Endometrium (tissue), 2 donors: ENCODE results near the gene KLRC2.
"Not testable (repeated sequence)": the region's sequence is repeated elsewhere in the genome, so short reads cannot be mapped to it uniquely, and the experiment has no call there.

Experiments used
- FAIRE-seq: peaks from 2 replicates; lab custom pipeline; 2012; peaks lifted over from hg19 to GRCh38; lab: Jason Lieb, UNC
- donor health status: control.
- donor health status: control.

The KLRC2 gene

DNA sequence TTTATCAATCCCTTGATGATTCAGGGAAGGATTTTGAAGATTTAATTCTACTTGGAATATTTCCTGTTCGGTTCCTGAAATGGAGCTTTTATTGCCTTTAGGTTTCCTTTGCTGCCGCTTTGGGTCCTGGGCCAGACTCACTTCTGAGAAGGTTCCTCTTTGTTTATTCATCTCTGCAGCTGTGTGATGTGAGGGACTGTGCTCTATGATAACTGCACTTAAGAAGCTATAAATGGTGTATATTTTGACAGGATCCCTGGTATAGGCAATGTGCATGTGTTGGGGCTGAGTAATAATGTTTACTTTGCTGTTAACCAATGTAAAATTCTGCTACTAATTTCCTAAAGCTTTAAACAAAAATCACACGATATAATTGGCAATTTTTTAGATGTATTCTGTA is at the start of gene KLRC2:
Gene KLRC2 (minus strand): TSS at position 195 of the 400 bp plus-strand sequence. CDS start 24 bp downstream, at position 171.
- FAIRE-seq: not testable (repeated sequence)

DNA sequence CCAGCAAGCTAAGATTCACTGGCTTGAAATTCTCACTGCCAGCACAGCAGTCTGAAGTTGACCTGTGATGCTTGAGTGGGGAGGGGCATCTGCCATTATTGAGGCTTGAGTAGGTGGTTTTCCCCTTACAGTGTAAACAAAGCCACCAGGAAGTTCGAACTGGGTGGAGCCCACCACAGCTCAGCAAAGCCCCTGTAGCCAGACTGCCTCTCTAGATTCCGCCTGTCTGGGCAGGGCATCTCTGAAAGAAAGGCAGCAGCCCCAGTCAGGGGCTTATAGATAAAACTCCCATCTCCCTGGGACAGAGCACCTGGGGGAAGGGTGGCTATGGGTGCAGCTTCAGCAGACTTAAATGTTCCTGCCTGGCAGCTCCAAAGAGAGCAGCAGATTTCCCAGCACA is 46.1 kb upstream of the KLRC2 start:
- not testable (repeated sequence) for FAIRE-seq

DNA sequence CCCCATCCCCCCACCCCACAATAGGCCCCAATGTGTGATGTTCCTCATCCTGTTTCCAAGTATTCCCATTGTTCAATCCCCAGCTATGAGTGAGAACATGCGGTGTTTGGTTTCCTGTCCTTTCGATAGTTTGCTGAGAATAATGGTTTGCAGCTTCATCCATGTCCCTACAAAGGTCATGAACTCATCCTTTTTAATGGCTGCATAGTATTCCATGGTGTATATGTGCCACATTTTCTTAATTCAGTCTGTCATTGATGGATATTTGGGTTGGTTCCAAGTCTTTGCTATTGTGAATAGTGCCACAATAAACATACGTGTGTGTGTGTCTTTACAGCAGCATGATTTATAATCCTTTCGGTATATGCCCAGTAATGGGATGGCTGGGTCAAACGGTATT is 37.0 kb upstream of the KLRC2 start:
- not testable (repeated sequence) for FAIRE-seq

DNA sequence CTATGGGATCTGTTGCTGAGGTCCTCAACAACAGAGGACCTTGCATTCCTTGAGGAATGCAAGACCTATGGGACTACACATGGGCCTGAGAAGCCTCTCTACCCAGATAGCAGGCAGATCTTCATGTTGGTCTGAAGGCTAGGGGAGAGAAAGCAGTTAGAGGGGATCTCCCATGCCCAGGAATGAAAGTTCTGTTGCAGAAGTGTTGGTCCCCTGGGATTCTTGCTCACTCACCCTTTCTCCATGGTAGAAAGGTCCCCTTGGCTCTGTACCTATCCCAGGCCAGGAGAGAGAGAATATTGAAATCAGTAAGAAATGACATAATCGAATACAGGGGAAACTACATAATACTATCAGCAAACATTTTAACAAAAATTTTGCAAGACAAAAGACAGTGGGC is 33.9 kb upstream of the KLRC2 start:
- no peak for FAIRE-seq

DNA sequence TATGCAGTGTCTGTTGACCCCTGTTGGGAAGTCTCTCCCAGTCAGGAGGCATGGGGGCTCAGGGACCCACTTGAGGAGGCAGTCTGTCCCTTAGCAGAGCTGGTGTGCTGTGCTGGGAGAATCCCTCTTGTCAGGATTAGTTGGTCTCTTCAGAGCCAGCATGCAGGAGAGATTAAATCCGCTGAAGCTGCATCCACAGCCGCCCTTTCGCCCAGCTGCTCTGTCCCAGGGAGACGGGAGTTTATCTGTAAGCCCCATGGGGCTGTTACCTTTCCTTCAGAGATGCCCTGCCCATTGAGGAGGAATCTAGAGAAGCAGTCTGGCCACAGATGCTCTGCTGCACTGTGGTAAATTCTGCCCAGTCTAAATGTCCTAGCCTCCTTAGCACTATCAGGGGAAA is 30.5 kb upstream of the KLRC2 start:
- no peak for FAIRE-seq

DNA sequence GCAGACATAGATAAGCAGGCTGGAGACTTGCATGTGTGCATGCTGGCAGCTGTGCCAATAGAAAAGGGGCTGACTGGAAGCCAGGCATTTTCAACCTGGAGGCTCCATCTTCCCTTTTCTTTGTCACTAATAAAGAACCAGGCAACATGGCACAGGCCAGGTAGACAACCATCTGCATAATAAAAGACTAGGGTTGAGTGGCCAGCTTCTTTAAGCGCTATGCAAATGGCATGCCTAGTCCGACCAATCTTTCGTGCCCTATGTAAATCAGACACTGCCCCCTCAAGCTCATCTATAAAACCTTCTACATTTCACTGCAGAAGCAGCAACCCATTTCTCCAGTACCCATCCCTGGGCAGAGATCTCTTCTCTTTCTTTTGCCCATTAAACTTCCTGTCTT is 21.9 kb upstream of the KLRC2 start:
- FAIRE-seq: no peak

DNA sequence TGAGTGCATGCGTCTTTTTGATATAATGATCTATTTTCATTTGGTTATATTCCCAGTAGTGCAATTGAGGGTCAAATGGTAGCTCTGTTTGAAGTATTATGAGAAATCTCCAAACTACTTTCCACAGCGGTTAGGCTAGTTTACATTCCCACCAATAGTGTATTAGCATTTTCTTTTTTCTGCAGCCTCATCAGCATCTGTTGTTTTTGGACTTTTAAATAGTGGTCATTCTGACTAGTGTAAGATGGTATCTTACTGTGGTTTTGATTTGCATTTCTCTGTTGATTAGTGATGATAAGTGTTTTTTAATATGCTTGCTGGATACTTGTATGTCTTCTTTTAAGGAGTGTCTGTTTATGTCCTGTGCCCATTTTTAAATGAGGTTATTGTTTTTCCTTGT is 21.0 kb upstream of the KLRC2 start:
- FAIRE-seq: no peak

DNA sequence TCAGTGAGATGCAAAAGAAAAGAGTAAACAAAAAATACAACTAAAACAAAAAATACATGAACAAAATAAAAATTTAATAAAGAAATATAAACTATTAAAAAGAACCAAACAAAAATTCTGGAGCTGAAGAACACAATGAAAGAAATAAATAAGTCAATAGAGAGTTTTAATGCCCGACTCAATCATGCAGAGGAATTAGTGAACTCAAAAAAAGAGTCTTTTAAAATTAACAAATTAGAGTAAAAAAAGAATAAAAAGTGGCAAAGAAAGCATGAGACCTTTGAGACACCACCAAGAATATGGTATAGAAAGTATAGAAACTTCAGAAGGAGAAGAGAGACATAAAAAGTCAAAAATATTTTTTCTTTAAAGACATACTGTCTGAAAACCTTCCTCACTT is 20.0 kb upstream of the KLRC2 start:
- peak; percentile 57 for FAIRE-seq

DNA sequence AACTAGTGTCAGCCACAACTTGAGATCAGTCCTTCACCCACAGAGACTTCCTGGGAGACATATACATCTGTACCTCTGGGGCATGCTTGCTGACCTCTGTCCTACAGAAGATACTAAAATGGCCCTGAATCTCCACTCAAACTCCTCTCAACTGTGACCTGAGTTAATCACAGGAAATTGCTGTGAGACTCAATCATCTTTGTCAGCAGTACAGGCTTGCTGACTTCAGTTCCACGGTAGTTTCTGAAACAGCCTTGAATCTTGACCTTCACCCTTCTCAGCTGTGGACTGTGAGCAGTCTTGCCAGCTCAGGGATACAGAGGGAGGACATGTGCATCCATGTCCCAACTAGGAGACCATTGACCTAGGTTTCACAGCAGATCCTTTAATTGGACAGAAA is 18.7 kb upstream of the KLRC2 start:
- FAIRE-seq: no peak

DNA sequence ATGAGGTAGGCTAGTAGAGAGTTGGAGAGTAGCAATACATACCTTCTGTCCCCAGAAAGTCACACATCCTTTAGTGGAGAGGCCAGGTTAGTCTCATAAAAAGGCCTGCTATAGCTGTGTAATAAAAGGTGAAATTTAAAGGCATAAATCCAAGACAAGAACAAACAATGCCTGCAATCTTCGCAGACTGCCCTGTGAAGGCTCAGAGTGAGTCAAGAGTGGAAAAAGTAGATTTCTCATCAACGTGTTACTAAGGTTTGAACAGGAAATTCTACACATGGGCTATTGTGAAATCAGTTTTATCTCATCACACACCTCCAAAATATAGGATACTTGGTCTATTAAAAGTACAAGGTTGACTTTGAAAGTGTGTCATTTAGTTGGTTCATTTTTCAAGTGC is 17.3 kb upstream of the KLRC2 start, which contains the start of gene KLRC1:
Gene KLRC1 (minus strand): TSS at position 222 of the 400 bp plus-strand sequence. CDS start 2,221 bp downstream, outside the sequence.
- no peak for FAIRE-seq

DNA sequence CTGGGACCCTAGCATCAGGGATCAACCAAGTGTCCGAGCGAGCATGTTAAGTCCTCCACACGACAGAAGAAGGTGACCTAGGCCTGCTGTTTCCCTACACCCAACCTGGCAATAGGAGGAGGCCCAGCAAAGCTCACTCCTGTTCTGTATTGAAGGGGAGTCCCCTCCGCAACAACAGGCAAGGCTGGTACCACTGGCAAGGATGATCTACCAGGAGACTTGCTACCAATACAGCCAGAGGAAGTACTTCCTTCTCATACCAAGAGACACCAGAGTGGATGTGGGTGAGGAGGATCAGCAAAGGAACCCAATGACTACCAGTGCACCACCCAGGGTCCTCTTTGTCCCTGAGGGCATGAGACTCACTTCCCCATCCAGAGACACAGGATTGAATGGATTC is 12.4 kb upstream of the KLRC2 start:
- no peak for FAIRE-seq

DNA sequence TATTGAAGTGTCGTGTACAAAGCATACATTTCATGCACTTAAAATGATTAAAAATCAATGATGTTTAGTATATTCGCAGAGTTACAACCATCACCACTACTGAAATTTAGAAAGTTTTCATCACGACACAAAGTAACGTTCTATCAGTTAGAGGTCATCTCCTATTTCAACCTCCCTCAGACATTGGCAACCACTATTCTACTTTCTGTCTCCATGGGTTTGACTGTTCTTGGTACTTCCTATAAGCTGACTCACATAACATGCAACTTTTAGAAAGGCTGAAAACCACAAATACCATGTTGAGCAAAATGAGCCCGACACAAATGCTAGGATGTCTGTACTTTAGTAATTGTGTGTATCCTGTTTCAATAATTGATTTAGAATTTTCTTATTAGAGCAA is 10.2 kb upstream of the KLRC2 start:
- not testable (repeated sequence) for FAIRE-seq

DNA sequence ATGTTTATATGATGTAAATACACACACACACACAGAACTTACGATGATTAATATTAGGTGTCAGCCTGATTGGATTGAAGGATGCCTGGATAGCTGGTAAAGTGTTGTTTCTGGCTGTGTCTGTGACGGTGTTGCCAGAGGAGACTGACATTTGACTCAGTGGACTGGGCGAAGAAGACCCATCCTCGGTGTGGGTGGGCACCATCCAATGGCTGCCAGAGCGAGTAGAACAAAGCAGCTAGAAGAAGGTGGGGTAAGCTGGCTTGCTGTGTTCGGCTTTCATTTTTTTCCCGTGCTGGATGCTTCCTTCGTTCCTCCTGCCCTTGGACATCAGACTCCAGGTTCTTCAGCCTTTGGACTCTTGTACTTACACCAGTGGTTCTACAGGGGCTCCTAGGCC is 5.3 kb upstream of the KLRC2 start:
- not testable (repeated sequence) for FAIRE-seq

DNA sequence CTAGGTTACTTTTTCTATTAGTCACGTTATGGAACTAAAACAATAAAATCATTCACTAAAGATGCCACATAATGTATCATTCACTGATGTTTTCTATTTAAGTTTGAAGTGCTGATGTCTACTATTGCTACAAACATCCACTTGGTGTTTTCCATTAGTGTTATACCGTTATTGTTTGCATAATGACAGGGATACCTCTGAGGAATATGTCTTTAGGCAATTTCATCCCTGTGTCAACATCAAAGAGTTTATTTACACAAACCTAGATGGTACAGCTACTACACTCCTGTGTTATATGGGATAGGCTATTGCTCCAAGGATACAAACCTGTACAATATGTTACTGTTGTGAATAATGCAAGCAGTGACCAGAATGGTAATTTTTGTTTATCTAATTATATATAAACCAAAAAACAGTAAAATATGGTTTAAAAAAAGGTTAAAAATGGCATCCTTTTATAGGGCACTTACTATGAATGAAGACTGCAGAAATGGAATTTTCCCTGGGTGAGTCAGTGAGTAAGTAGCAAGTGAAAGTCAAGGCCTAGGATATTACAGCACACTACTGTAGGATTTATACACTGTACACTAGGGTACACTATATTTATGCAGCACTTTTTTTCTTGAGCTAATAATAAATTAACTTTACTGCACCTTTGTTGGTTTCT is 3.9 kb upstream of the KLRC2 start:
- FAIRE-seq: not testable (repeated sequence)

DNA sequence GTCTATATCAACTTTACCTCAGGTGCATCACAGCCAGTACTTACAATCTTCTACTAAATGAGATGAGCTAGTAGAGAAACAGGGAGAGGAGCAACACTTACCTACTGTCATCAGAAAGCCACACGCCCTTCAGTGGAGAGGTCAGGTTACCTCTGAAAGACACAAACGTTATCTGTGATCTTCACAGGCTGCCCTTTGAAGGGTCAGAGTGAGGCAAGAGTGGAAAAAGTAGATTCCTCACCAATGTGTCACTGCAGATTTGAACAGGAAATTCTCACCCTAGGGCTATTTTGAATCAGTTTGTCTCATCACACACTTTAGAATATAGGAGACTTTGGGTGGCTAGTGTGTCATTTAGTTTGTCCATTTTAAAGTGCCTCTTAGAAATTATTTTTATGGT is 1.8 kb upstream of the KLRC2 start:
- not testable (repeated sequence) for FAIRE-seq

DNA sequence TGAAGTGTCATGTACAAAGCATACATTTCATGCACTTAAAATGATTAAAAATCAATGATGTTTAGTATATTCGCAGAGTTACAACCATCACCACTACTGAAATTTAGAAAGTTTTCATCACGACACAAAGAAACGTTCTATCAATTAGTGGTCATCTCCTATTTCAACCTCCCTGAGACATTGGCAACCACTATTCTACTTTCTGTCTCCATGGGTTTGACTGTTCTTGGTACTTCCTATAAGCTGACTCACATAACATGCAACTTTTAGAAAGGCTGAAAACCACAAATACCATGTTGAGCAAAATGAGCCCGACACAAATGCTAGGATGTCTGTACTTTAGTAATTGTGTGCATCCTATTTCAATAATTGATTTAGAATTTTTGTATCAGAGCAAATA is 5.2 kb downstream of the KLRC2 start:
- not testable (repeated sequence) for FAIRE-seq

DNA sequence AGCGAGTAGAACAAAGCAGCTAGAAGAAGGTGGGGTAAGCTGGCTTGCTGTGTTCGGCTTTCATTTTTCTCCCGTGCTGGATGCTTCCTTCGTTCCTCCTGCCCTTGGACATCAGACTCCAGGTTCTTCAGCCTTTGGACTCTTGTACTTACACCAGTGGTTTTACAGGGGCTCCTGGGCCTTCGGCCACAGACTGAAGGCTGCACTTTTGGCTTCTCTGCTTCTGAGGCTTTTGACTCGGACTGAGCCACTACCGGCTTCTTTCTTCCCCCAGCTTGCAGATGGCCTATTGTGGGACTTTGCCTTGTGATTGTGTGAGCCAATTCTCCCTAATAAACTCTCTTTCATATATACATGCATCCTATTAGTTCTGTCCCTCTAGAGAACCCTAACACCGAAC is 9.9 kb downstream of the KLRC2 start:
- FAIRE-seq: not testable (repeated sequence)

DNA sequence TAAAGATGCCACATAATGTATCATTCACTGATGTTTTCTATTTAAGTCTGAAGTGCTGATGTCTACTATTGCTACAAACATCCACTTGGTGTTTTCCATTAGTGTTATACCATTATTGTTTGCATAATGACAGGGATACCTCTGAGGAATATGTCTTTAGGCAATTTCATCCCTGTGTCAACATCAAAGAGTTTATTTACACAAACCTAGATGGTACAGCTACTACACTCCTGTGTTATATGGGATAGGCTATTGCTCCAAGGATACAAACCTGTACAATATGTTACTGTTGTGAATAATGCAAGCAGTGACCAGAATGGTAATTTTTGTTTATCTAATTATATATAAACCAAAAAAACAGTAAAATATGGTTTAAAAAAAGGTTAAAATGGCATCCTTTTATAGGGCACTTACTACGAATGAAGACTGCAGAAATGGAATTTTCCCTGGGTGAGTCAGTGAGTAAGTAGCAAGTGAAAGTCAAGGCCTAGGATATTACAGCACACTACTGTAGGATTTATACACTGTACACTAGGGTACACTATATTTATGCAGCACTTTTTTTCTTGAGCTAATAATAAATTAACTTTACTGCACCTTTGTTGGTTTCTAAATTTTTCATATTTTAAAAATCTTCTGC is 11.4 kb downstream of the KLRC2 start:
- peak; percentile 61 for FAIRE-seq

DNA sequence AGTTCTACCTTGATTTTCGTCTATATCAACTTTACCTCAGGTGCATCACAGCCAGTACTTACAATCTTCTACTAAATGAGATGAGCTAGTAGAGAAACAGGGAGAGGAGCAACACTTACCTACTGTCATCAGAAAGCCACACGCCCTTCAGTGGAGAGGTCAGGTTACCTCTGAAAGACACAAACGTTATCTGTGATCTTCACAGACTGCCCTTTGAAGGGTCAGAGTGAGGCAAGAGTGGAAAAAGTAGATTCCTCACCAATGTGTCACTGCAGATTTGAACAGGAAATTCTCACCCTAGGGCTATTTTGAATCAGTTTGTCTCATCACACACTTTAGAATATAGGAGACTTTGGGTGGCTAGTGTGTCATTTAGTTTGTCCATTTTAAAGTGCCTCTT is 13.7 kb downstream of the KLRC2 start:
- not testable (repeated sequence) for FAIRE-seq

DNA sequence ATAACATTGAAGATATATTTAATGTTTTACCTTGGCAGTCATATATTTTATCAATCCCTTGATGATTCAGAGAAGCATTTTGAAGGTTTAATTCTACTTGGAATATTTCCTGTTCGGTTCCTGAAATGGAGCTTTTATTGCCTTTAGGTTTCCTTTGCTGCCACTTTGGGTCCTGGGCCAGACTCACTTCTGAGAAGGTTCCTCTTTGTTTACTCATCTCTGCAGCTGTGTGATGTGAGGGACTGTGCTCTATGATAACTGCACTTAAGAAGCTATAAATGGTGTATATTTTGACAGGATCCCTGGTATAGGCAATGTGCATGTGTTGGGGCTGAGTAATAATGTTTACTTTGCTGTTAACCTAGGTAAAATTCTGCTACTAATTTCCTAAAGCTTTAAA is 15.5 kb downstream of the KLRC2 start, which contains the start of gene KLRC3:
Gene KLRC3 (minus strand): TSS at position 262 of the 400 bp plus-strand sequence. CDS start 45 bp downstream, at position 217.
- not testable (repeated sequence) for FAIRE-seq

DNA sequence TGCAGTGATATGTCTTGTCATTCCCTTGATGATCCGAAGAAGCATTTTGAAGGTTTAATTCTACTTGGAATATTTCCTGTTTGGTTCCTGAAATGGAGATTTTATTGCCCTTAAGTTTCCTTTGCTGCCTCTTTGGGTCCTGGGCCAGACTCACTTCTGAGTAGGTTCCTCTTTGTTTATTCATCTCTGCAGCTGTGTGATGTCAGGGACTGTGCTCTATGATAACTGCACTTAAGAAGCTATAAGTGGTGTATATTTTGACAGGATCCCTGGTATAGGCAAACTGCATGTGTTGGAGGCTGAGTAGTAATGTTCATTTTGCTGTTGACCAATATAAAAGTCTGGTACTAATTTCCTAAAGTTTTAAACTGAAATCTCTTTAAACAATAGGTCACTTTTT is 26.4 kb downstream of the KLRC2 start, which contains the start of gene KLRC4:
Gene KLRC4 (minus strand): TSS at position 366 of the 400 bp plus-strand sequence. CDS start 182 bp downstream, at position 184.
- no peak for FAIRE-seq

DNA sequence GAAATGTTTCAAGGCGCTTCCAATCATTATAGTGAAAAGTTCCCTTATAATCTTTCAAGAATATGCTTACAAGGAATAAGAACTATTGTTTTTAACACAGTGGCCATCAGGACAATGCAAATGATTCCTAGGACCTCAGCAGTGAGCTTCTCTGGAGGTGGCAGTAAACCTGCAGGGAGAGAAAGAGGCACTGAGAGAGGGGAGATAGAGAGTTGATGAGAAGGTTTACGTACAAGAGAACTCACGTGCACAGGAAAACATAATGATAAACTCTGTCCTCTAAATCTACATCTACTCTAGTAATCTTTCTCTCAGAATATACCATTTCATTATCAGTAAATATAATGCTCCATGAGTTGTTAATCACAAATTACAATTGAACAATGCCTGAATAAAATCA is 27.0 kb downstream of the KLRC2 start:
- FAIRE-seq: no peak

DNA sequence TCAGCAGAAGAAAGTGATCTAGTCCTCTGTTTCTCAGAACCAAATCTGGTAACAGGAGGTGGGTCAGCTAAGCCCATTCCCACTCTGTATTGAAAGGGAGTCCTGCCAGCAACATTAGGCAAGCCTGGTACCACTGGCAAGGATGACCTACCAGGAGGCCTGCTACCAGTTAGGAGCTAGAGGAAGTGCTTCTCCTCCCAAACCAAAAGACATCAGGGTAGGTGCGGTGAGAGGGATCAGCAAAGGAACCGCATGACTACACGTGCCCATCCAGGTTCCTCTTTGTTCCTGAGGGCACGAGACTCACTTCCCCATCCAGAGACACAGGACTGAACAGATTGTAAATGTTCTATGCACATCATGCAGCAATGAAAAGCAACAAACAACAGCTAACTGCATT is 29.1 kb downstream of the KLRC2 start:
- FAIRE-seq: no peak

DNA sequence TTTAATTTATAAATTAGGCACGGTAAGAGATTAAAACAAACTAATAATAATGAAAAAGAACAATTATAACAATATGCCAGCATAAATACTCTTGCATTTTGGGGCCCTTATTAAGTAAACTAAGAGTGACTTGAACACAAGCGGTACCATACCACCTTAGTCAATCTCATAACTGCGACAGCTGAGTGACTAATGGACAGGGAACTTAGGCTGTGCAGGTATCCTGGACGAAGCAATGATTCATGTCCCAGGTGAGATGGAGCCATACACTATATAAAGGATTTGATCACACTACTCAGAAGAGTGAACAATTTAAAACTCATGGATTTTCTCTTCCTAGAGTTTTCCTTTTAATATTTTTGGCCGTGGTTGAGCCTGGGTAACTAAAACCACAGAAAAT is 30.5 kb downstream of the KLRC2 start:
- FAIRE-seq: no peak
